ENCODE measurements around the gene TESK2.

Gene TESK2

GRCh38 chr1:45334308-45335245 is 156.4 kb downstream of the TESK2 start:
- DNase-seq, result no peak

- no peak for DNase-seq
Observed at GRCh38 chr1:45332346-45332720, 158.6 kb downstream of the TESK2 start.

GRCh38 chr1:45331436-45332345 is 159.3 kb downstream of the TESK2 start:
- no peak for DNase-seq

- DNase-seq, result no peak
Observed at GRCh38 chr1:45329445-45329844, 161.5 kb downstream of the TESK2 start.

- no peak for DNase-seq
Observed at GRCh38 chr1:45328680-45329079, 162.3 kb downstream of the TESK2 start.

DNA sequence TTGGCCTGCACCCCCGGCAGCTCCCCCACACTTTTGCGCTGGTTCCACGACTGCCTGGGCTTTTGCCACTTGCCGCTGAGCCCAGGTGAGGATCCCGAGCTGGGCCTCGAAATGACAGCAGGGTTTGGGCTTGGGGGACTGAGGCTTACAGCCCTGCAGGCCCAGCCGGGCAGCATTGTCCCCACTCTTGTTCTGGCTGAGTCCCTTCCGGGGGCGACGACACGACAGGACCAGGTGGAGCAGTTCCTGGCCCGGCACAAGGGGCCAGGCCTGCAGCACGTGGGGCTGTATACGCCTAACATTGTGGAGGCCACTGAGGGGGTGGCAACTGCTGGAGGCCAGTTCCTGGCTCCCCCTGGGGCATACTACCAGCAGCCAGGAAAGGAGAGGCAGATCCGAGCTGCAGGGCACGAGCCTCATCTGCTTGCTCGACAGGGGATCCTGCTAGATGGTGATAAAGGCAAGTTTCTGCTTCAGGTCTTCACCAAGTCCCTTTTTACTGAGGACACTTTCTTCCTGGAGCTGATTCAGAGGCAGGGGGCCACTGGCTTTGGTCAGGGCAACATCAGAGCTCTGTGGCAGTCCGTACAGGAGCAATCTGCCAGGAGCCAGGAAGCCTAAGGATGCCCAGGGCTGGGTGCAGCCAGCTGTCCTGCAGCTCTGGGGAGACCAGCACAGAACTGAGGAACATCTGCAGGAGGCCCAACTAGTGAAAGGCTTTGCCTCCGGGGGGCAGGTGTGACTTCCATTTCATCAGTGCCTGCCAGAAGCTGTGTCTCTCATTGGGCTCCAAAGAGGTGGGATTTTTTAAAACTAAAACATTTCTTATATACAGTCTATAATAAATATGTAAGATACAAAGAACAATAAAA is 163.1 kb downstream of the TESK2 start:
- DNase-seq, result no peak

- DNase-seq, result peak; percentile 69
Observed at GRCh38 chr1:45326627-45327623, 164.0 kb downstream of the TESK2 start, which contains the start of gene HPDL. HPDL (plus strand) TSS chr1:45326895; CDS start chr1:45327149, 254 bp downstream.

GRCh38 chr1:45325851-45326506 is 165.0 kb downstream of the TESK2 start:
- DNase-seq, result peak; percentile 31

- DNase-seq, result no peak
Observed at GRCh38 chr1:45322486-45323040, 168.4 kb downstream of the TESK2 start.

DNA sequence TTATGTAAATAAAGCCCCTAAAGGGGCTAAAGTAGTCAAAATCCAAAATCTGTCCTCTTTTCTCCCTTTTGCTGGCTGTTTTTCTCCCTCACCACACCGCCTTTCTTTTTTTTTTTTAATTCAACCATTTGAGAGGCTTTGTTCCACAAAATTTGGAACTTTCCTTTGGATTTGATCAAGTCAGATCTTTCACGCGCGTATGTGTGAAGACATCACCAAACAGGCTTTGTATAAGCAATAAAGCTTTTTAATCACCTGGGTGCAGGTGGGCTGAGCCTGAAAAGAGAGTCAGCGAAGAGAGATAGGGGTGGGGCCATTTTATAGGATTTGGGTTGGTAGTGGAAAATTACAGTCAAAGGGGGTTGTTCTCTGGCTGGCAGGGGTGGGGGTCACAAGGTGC is 169.5 kb downstream of the TESK2 start:
- DNase-seq, result no peak

GRCh38 chr1:45319761-45320160 is 171.2 kb downstream of the TESK2 start:
- no peak for DNase-seq

- DNase-seq, result no peak
Observed at GRCh38 chr1:45317166-45317565, 173.8 kb downstream of the TESK2 start.

- no peak for DNase-seq
Observed at GRCh38 chr1:45314266-45314665, 176.7 kb downstream of the TESK2 start.

DNA sequence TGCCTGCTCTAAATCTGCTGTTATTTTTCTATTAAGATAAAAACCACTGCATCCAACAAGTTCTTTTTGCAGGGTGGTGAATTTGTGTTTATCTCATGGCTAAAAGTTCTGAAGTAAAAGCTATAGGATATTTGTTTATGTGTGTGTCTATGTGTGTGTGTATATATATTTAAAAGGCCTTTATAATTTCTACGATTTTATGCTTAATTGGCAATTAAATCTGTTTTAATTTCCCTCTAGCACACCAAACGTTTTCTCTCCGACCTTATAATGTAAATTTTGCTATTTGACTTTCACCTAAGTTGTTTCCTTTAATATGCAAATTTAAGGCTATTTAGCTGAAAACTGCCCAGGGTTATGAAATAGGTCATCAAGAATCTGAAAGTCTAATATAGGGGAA is 184.1 kb downstream of the TESK2 start:
- no peak for DNase-seq

- peak; percentile 63 for DNase-seq
Observed at GRCh38 chr1:45306319-45306718, 184.6 kb downstream of the TESK2 start.

DNA sequence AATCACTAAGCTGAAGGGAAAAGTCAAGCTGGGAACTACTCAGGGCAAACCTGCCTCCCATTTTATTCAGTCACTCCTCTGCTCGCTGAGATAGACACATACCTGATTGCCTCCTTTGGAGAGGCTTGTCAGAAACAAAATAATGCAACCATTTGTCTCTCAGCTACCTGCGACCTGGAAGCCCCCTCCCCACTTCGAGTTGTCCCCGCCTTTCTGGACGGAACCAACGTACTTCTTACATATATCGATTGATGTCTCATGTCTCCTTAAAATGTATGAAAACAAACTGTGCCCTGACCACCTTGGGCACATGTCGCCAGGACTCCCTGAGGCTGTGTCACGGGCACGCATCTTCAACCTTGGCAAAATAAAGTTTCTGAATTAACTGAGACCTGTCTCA is 185.7 kb downstream of the TESK2 start:
- DNase-seq, result no peak

- DNase-seq, result peak; percentile 29
Observed at GRCh38 chr1:45304311-45305081, 186.5 kb downstream of the TESK2 start.

- DNase-seq, result peak; percentile 98
Observed at GRCh38 chr1:45303520-45304310, 187.2 kb downstream of the TESK2 start.

Measured in fibroblast of skin of right biceps (primary cell).